MCF 10A (cell line): ENCODE data around the gene TNFRSF18. TPM values are rescaled to one million over a fixed set of nuclear protein-coding genes. Genes with fewer than 3 reads are reported as not detected.

Experiments used
- BruUV-seq: library from RNA; stranded (reverse); fragments of 400-500 nt; replicated peaks from 2 replicates; lab custom pipeline; 2021; lab: Mats Ljungman, UMichigan
- CTCF ChIA-PET: fragments of 300-600 bp; sonication (Branson Sonifier 250); formaldehyde crosslinking; extraction: SDS; loops from one replicate; lab custom pipeline; 2021; ENCODE audit warnings: antibody characterized with exemption, inconsistent platforms; lab: Yijun Ruan, JAX
- POLR2A ChIA-PET: fragments of 300-600, 350-650 bp; sonication (Branson Sonifier 250); formaldehyde crosslinking; extraction: SDS; loops from one replicate; lab custom pipeline; 2020; ENCODE audit warnings: antibody characterized with exemption, inconsistent platforms; lab: Yijun Ruan, JAX
- DNase-seq: peaks from one replicate; pipeline ENCODE4 v3.0.0-alpha.2; 2018; ENCODE audit not compliant: unreplicated experiment
- H3K27ac Mint-ChIP-seq: one replicate; pipeline ENCODE4 v1.8.0; 2022; ENCODE audit warnings: mild to moderate bottlenecking, low read depth, mixed read lengths; ENCODE audit not compliant: unreplicated experiment
- H3K27me3 Mint-ChIP-seq: one replicate; pipeline ENCODE4 v1.8.0; 2022; ENCODE audit warnings: mixed read lengths; ENCODE audit not compliant: insufficient read depth, unreplicated experiment
- H3K36me3 Mint-ChIP-seq: one replicate; pipeline ENCODE4 v1.8.0; 2022; ENCODE audit warnings: mild to moderate bottlenecking, moderate library complexity, mixed read lengths; ENCODE audit not compliant: insufficient read depth, unreplicated experiment
- H3K4me1 Mint-ChIP-seq: one replicate; pipeline ENCODE4 v1.8.0; 2022; ENCODE audit warnings: mixed read lengths; ENCODE audit not compliant: insufficient read depth, unreplicated experiment
- H3K4me3 Mint-ChIP-seq: one replicate; pipeline ENCODE4 v1.8.0; 2022; ENCODE audit warnings: mild to moderate bottlenecking, moderate library complexity, mixed read lengths; ENCODE audit not compliant: unreplicated experiment
- H3K9me3 Mint-ChIP-seq: one replicate; pipeline ENCODE4 v1.8.0; 2022; ENCODE audit warnings: mixed read lengths; ENCODE audit not compliant: unreplicated experiment
- CTCF ChIP-seq: fragments of 200-600 bp; IDR thresholded peaks from one replicate; pipeline ENCODE4 v1.8.0; 2022; ENCODE audit warnings: antibody characterized with exemption, mild to moderate bottlenecking; ENCODE audit not compliant: unreplicated experiment
- intact Hi-C: fragments of 100-400 bp; cut with micrococcal nuclease; formaldehyde crosslinking; loops from 2 replicates; pipeline ENCODE4 v1.14.1; 2022
- total RNA-seq: library from RNA; stranded (reverse); gene quantifications from 2 replicates; pipeline ENCODE4 v1.2.3, GENCODE V29; 2022

The TNFRSF18 gene
- total RNA-seq, 1 experiment from 2014 or later = not detected

- no peak for DNase-seq
- Mint-ChIP-seq H3K27me3 (no peaks in the 10 kb centered on the region), H3K4me1 (peaks cover 11% of the 10 kb centered on the region), H3K27ac (no peak overlapping the region), H3K36me3 (peaks cover 5% of the 10 kb centered on the region), H3K4me3 (no peak overlapping the region), H3K9me3 (no peaks in the 10 kb centered on the region)
- intact Hi-C loops = no loop called here
- POLR2A ChIA-PET = no interaction called here
- no TSS peak for BruUV-seq
- CTCF ChIA-PET = no interaction called here
- TF ChIP-seq CTCF = no peak
Observed at GRCh38 chr1:1203561-1204424, 2.6 kb downstream of the TNFRSF18 start.

GRCh38 chr1:1202831-1203560, 3.4 kb downstream of the TNFRSF18 start:
- BruUV-seq = no TSS peak
- no peak for DNase-seq
- H3K36me3 Mint-ChIP-seq = peaks cover 5% of the 10 kb centered on the region
- no peak overlapping the region for H3K27ac Mint-ChIP-seq
- ChIA-PET POLR2A (no interaction called here), CTCF (no interaction called here)
- TF ChIP-seq CTCF = no peak
- intact Hi-C loops = no loop called here
- no peak overlapping the region for H3K4me3 Mint-ChIP-seq
- no peaks in the 10 kb centered on the region for H3K27me3 Mint-ChIP-seq
- H3K4me1 Mint-ChIP-seq = peaks cover 3% of the 10 kb centered on the region
- H3K9me3 Mint-ChIP-seq = no peaks in the 10 kb centered on the region

- intact Hi-C loops = no loop called here
- Mint-ChIP-seq H3K36me3 (no peaks in the 10 kb centered on the region), H3K27ac (no peak overlapping the region), H3K27me3 (no peaks in the 10 kb centered on the region), H3K4me3 (no peak overlapping the region), H3K4me1 (no peaks in the 10 kb centered on the region), H3K9me3 (no peaks in the 10 kb centered on the region)
- no peak for DNase-seq
- POLR2A ChIA-PET = no interaction called here
- BruUV-seq = no TSS peak
- TF ChIP-seq CTCF = no peak
- CTCF ChIA-PET = interaction anchor here (0.7 kb wide), 1 partner anchor 397 kb away, joined by 3 read pairs; no protein-coding TSS in a partner anchor
Observed at GRCh38 chr1:1200876-1201810, 5.2 kb downstream of the TNFRSF18 start.
